OCI-LY1 (cell line): ENCODE data around the gene ADK.

Experiments
- EZH2 ChIP-seq: fragments of 200-600 bp; sonication (generic), shearing (Covaris generic); IDR thresholded peaks from 2 replicates; pipeline ENCODE4 v1.8.0; 2017; ENCODE audit warnings: borderline replicate concordance, mixed run types, mild to moderate bottlenecking, antibody characterized with exemption, low read length, moderate library complexity, mixed read lengths
- TF ChIP-seq, protein P1 (sequence below): fragments of 200-600 bp; sonication (generic), shearing (Covaris generic); IDR thresholded peaks from 2 replicates; pipeline ENCODE4 v1.5.1; 2017; ENCODE audit warnings: mild to moderate bottlenecking, antibody characterized with exemption, low read length, moderate library complexity, mixed read lengths

GRCh38 chr10:74754381-74754821 is 603.4 kb downstream of the ADK start:
- TF ChIP-seq EZH2 = no peak
- TF ChIP-seq, protein P1, sequence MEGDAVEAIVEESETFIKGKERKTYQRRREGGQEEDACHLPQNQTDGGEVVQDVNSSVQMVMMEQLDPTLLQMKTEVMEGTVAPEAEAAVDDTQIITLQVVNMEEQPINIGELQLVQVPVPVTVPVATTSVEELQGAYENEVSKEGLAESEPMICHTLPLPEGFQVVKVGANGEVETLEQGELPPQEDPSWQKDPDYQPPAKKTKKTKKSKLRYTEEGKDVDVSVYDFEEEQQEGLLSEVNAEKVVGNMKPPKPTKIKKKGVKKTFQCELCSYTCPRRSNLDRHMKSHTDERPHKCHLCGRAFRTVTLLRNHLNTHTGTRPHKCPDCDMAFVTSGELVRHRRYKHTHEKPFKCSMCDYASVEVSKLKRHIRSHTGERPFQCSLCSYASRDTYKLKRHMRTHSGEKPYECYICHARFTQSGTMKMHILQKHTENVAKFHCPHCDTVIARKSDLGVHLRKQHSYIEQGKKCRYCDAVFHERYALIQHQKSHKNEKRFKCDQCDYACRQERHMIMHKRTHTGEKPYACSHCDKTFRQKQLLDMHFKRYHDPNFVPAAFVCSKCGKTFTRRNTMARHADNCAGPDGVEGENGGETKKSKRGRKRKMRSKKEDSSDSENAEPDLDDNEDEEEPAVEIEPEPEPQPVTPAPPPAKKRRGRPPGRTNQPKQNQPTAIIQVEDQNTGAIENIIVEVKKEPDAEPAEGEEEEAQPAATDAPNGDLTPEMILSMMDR = no peak
